Epithelial cell of esophagus (primary cell): Measurements from ENCODE around the gene DNAH3.
A peak's percentile ranks its signal among the peaks of the same experiment; 100 is the strongest.
"Not testable (repeated sequence)": the region's sequence is repeated elsewhere in the genome, so short reads cannot be mapped to it uniquely, and the experiment has no call there.

ENCODE experiments used
- DNase-seq: peaks from one replicate; pipeline ENCODE4 v3.0.0; 2010; ENCODE audit warnings: low read depth
- H3K4me3 ChIP-seq: 2 replicates; pipeline ENCODE4 v1.5.1; 2011; ENCODE audit warnings: mild to moderate bottlenecking, low read length, control low read depth
- CTCF ChIP-seq: IDR thresholded peaks from 2 replicates; pipeline ENCODE4 v1.5.1; 2011; ENCODE audit warnings: low read depth, mild to moderate bottlenecking, low read length, control low read depth, inconsistent platforms; ENCODE audit not compliant: insufficient read depth; ENCODE audit errors: missing control alignments

The DNAH3 gene

GRCh38 chr16:21117567-21117966 lies 33.1 kb downstream of the DNAH3 start:
- peak; percentile 58 for DNase-seq
- H3K4me3 ChIP-seq, result no peak overlapping the region
- TF ChIP-seq CTCF, result no peak

- no peak overlapping the region for H3K4me3 ChIP-seq
- TF ChIP-seq CTCF, result no peak
- no peak for DNase-seq
Observed at GRCh38 chr16:21116148-21116693, 34.4 kb downstream of the DNAH3 start.

GRCh38 chr16:21115551-21115950 lies 35.1 kb downstream of the DNAH3 start:
- not testable (repeated sequence) for DNase-seq, H3K4me3 ChIP-seq

- H3K4me3 ChIP-seq, result no peak overlapping the region
- no peak for DNase-seq
Observed at GRCh38 chr16:21103941-21104860, 46.4 kb downstream of the DNAH3 start.

GRCh38 chr16:21101631-21102420 lies 48.8 kb downstream of the DNAH3 start:
- peak; percentile 57 for TF ChIP-seq CTCF
- H3K4me3 ChIP-seq, result no peak overlapping the region
- DNase-seq, result peak; percentile 40

More at GRCh38 chr16:21103941-21104860, 46.4 kb downstream of the DNAH3 start:
- TF ChIP-seq CTCF, result no peak

- H3K4me3 ChIP-seq, result no peak overlapping the region
- peak; percentile 57 for DNase-seq
- no peak for TF ChIP-seq CTCF
Observed at GRCh38 chr16:21100447-21100846, 50.2 kb downstream of the DNAH3 start.

- no peak overlapping the region for H3K4me3 ChIP-seq
- no peak for TF ChIP-seq CTCF
- DNase-seq, result peak; percentile 38
Observed at GRCh38 chr16:21097151-21097550, 53.5 kb downstream of the DNAH3 start.

GRCh38 chr16:21094719-21095118 lies 55.9 kb downstream of the DNAH3 start:
- not testable (repeated sequence) for H3K4me3 ChIP-seq, DNase-seq
